ENCODE data around the gene CGNL1. TPM values are rescaled to one million over a fixed set of nuclear protein-coding genes. Genes with fewer than 3 reads are reported as not detected.

Gene CGNL1
- total RNA-seq, 1 donor from 2014 or later: 5.4 TPM

DNA sequence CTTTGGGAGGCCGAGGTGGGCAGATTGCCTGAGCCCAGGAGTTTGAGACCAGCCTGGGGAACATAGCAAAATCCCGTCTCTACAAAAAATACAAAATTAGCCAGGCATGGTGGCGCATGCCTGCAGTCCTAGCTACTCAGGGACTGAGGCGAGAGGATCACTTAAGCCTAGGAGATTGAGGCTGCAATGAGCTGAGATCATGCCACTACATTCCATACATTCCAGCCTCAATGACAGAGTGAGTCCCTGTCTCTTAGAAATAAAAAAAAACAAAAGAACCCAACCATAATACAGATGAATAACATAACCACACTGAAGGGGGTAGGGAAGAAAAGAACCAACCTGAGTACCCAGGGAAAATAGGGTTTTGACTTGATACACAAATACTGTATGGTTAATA is 19.7 kb upstream of the CGNL1 start:
- H3K27ac Mint-ChIP-seq (ENCODE audit: unreplicated experiment): no peak overlapping the region
- H3K36me3 Mint-ChIP-seq (ENCODE audit: unreplicated experiment): no peaks in the 10 kb centered on the region
- TF ChIP-seq, protein P1, sequence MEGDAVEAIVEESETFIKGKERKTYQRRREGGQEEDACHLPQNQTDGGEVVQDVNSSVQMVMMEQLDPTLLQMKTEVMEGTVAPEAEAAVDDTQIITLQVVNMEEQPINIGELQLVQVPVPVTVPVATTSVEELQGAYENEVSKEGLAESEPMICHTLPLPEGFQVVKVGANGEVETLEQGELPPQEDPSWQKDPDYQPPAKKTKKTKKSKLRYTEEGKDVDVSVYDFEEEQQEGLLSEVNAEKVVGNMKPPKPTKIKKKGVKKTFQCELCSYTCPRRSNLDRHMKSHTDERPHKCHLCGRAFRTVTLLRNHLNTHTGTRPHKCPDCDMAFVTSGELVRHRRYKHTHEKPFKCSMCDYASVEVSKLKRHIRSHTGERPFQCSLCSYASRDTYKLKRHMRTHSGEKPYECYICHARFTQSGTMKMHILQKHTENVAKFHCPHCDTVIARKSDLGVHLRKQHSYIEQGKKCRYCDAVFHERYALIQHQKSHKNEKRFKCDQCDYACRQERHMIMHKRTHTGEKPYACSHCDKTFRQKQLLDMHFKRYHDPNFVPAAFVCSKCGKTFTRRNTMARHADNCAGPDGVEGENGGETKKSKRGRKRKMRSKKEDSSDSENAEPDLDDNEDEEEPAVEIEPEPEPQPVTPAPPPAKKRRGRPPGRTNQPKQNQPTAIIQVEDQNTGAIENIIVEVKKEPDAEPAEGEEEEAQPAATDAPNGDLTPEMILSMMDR (IDR thresholded peaks at IDR 0.05; ENCODE audit: partially characterized antibody, unreplicated experiment): no peak
- DNase-seq: no peak
- H3K27me3 Mint-ChIP-seq (ENCODE audit: unreplicated experiment): no peaks in the 10 kb centered on the region
- peaks cover 3% of the 10 kb centered on the region for H3K9me3 Mint-ChIP-seq (ENCODE audit: unreplicated experiment)
- no peak overlapping the region for H3K4me3 Mint-ChIP-seq (ENCODE audit: unreplicated experiment)
- H3K4me1 Mint-ChIP-seq (ENCODE audit: low read depth, unreplicated experiment): no peaks in the 10 kb centered on the region

DNA sequence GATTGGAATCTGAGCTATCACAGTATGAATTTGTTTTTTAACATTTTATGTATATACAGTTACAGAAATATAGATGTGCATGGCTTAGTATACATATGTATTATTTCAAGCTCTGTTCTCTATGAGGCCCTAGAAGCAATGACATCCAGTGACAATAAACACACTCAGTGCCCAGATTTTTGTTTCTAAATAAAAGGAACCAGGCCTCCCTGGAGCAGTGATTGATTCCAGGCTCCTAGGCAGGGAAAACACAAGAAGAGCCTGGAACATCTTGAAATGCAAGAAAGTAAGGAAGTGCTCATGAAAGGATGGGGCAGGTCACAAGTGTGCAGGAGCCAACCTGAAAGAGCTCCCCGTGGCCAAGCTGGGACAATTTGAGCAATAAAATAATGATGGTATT is 18.5 kb upstream of the CGNL1 start:
- Mint-ChIP-seq H3K36me3 (ENCODE audit: unreplicated experiment) (no peaks in the 10 kb centered on the region), H3K27me3 (ENCODE audit: unreplicated experiment) (no peaks in the 10 kb centered on the region), H3K27ac (ENCODE audit: unreplicated experiment) (no peak overlapping the region), H3K9me3 (ENCODE audit: unreplicated experiment) (peaks cover 1% of the 10 kb centered on the region), H3K4me1 (ENCODE audit: low read depth, unreplicated experiment) (no peaks in the 10 kb centered on the region), H3K4me3 (ENCODE audit: unreplicated experiment) (no peak overlapping the region)
- TF ChIP-seq, protein P1 (IDR thresholded peaks at IDR 0.05; ENCODE audit: partially characterized antibody, unreplicated experiment): no peak
- DNase-seq: no peak

DNA sequence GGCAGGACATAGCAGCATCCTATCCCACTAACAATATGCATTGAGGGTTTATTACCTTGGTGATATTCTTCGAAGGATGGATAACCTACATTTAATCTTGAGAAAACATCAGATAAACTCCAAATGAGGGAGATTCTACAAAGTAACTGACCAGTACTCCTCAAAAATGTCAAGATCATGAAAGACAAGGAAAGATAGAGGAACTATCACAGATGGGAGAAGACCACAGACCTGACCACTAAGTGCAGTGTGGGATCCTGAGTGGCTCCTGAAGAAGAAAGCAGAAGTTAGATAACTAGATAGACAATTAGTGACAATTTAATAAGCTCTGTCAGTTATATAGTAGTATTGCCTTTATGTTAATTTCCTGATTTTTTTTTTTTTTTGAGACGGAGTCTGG is 17.7 kb upstream of the CGNL1 start:
- Mint-ChIP-seq H3K36me3 (ENCODE audit: unreplicated experiment) (no peaks in the 10 kb centered on the region), H3K27ac (ENCODE audit: unreplicated experiment) (no peak overlapping the region), H3K9me3 (ENCODE audit: unreplicated experiment) (peaks cover 1% of the 10 kb centered on the region), H3K4me3 (ENCODE audit: unreplicated experiment) (no peak overlapping the region), H3K27me3 (ENCODE audit: unreplicated experiment) (no peaks in the 10 kb centered on the region), H3K4me1 (ENCODE audit: low read depth, unreplicated experiment) (no peaks in the 10 kb centered on the region)
- DNase-seq: no peak
- TF ChIP-seq, protein P1 (IDR thresholded peaks at IDR 0.05; ENCODE audit: partially characterized antibody, unreplicated experiment): no peak

DNA sequence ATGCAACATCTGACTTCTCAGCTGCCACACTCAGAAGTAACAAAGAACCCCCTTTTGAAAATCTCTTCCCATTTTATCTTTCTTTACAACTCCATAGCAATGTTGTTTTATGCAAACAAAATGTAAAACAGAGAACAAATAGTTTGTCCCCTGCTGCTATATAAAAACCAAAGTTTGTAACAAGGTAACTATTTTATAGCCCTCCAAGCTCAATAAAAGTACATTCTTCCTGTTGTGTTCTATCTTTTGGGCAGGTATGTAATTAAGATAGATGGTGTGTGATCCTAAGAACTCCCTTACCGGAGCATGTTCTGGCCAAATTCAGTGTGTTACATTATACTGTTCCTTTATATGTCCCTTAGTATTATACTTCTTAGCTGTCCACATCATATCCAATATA is 12.6 kb upstream of the CGNL1 start:
- H3K27ac Mint-ChIP-seq (ENCODE audit: unreplicated experiment): no peak overlapping the region
- TF ChIP-seq, protein P1 (IDR thresholded peaks at IDR 0.05; ENCODE audit: partially characterized antibody, unreplicated experiment): no peak

DNA sequence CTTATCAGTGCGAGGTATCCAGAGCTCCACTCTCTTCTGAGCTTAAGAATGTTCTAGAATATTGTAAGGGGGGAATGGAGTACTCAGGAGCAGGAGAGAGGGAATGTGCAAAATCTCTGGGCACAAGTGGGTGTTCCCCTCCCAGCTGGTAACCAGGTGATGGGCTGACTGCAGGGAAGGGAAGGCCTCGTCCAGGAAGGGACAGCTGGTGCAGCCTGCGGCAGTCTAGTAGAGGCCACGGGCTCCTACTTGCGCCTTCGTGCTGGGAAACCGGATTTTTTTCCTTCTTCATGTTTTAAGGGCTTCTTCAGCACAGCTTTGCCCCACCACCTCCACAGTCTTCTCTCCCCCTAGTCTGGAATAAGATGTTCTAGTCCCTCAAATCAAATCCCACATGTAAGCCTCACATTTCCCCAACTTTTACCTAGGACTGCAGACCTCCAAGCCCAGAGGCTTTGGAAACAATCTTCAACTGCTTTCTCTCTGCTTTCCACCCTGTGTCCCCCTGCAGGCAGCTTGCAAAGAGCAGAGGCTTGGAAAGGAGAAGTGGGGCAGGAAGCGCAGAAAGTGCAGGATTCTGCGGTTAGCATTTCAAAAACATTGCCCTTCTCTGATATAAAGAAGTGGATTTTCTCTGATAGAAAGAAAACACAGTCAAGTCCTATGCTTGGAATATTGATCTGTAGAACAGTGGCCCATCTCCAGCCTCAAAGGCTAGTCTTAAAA is 11.9 kb upstream of the CGNL1 start:
- no peaks in the 10 kb centered on the region for H3K36me3 Mint-ChIP-seq (ENCODE audit: unreplicated experiment)
- peak; percentile 33 for DNase-seq
- TF ChIP-seq, protein P1 (IDR thresholded peaks at IDR 0.05; ENCODE audit: partially characterized antibody, unreplicated experiment): no peak
- H3K27me3 Mint-ChIP-seq (ENCODE audit: unreplicated experiment): peaks cover 4% of the 10 kb centered on the region
- no peak overlapping the region for H3K27ac Mint-ChIP-seq (ENCODE audit: unreplicated experiment)
- peaks cover 8% of the 10 kb centered on the region for H3K4me1 Mint-ChIP-seq (ENCODE audit: low read depth, unreplicated experiment)
- H3K9me3 Mint-ChIP-seq (ENCODE audit: unreplicated experiment): no peaks in the 10 kb centered on the region
- peak overlapping the region; percentile 20 for H3K4me3 Mint-ChIP-seq (ENCODE audit: unreplicated experiment)

More for the DNA sequence above, 12.6 kb upstream of the CGNL1 start:
- Mint-ChIP-seq H3K9me3 (ENCODE audit: unreplicated experiment) (no peaks in the 10 kb centered on the region), H3K36me3 (ENCODE audit: unreplicated experiment) (no peaks in the 10 kb centered on the region), H3K27me3 (ENCODE audit: unreplicated experiment) (peaks cover 4% of the 10 kb centered on the region), H3K4me1 (ENCODE audit: low read depth, unreplicated experiment) (peaks cover 8% of the 10 kb centered on the region), H3K4me3 (ENCODE audit: unreplicated experiment) (no peak overlapping the region)
- no peak for DNase-seq

All from glutamatergic neuron (in vitro differentiated cells).